HG02943 (cell line): ENCODE measurements around the gene RPS6KA5.
"Not testable (repeated sequence)": the region's sequence is repeated elsewhere in the genome, so short reads cannot be mapped to it uniquely, and the experiment has no call there.

Experiments
- ATAC-seq: cut with Tn5 transposase; IDR thresholded peaks from one replicate; pipeline ENCODE4 v1.9.1; 2021; ENCODE audit warnings: mild to moderate bottlenecking, low read depth, moderate library complexity; ENCODE audit not compliant: unreplicated experiment

RPS6KA5 gene

DNA sequence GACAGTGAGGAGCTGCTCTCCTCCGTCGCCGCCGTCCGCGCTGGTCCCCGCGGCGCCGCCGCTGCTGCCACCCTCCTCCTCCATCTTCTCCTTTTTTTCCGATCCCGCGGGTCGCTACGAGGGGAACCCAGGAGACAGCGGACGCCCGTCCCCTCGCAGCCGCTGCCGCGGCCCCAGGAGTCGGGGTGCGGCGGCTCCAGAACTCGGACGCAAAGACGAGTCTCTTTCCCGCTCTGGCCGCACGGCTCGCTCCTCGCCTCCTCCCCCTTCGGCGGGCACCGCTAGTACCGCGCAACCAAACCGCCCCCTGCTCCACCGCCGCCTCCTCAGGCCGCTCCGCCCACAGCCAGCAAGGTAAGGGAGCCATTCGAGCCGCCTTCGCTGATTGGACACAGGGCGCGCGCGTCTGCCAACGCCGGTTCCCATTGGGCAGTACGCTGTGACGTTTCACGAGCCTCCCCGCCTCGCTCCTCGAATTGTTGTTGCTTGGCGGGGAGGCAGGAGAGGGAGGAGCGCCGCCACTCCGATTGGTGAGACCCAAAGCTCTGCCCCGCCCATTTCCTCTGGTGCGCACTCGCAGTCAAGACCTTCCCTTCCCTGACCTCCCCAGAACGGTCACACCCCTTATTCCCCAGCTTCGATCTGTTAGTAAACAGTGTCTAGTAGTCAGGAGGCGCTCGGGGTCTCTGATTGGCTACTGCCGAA lies at the start of gene RPS6KA5:
TSS of gene RPS6KA5 (minus strand) at position 291 of the 705 bp plus-strand sequence. CDS start at position 84, 207 bp downstream.
- ATAC-seq = peak; percentile 85

- ATAC-seq = no peak
Observed at GRCh38 chr14:91108941-91109611, 48.6 kb upstream of the RPS6KA5 start.

- no peak for ATAC-seq
Observed at GRCh38 chr14:91103116-91103515, 42.7 kb upstream of the RPS6KA5 start.

DNA sequence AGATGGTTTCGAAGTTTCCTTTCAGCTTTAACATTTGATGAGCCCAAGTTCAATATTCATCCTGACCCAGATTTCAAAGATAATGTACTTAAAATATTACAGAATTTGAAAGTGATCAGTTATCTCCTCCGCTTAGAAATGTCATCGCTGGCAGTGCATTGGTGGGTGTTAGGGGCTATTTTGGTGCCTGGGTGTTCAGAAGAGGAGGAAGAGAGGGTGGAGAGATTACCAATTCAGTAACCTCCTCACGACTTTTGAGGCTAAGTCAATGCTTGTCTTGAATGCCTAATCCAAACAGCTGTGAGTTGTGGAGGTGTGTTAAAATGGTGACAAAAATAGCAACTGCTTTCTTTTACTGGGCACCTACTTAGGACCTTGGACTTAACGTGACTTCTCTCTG lies 39.7 kb upstream of the RPS6KA5 start:
- no peak for ATAC-seq

GRCh38 chr14:91098591-91098990 lies 38.1 kb upstream of the RPS6KA5 start:
- ATAC-seq = no peak

- not testable (repeated sequence) for ATAC-seq
Observed at GRCh38 chr14:91097657-91098056, 37.2 kb upstream of the RPS6KA5 start.

- ATAC-seq = no peak
Observed at GRCh38 chr14:91095178-91095577, 34.7 kb upstream of the RPS6KA5 start.

GRCh38 chr14:91094772-91095171 lies 34.3 kb upstream of the RPS6KA5 start:
- ATAC-seq = no peak

DNA sequence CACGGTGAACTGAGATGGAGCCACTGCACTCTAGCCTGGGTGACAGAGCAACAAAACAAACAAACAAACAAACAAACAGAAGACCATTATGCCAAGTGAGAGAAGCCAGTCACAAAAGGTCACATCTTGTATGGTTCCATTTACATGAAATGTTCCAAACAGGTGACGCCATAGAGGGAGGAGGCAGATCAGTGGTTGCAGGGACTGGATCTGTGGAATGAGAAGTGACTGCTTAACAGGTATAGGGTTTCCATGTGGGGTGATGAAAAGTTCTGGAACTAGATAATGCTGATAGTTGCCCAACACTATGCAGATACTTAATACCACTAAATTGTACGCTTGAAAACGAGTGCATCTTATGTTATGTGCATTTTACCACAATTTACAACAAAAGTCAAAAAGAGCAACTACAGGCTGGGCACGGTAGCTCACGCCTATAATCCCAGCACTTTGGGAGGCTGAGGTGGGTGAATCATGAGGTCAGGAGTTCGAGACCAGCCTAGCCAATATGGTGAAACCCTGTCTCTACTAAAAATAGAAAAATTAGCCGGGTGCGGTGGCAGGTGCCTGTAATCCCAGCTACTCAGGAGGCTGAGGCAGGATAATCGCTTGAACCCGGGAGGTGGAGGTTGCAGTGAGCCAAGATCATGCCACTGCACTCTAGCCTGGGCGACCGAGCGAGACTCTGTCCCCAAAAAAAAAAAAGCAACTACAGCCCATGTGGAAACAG lies 33.5 kb upstream of the RPS6KA5 start:
- ATAC-seq = not testable (repeated sequence)

DNA sequence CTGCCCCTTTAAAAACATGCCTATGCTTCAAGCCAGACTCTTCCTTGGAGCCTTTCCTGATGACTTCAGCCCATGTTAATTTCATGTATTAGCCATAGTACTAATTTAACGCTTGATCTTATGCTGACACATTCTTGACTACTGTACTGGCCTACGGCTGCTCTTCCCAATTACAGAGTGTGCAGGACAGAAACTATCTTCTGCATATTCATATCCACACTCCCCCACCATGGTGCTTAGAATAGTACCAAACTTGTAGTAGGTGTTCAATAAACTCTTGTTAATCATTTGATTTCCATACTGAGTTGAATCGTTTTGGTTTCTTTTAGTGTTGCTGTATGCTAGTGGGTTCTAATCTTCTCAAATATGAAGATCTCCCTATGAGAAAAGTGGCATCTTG lies 31.6 kb upstream of the RPS6KA5 start:
- ATAC-seq = no peak

- ATAC-seq = no peak
Observed at GRCh38 chr14:91090743-91091142, 30.3 kb upstream of the RPS6KA5 start.

DNA sequence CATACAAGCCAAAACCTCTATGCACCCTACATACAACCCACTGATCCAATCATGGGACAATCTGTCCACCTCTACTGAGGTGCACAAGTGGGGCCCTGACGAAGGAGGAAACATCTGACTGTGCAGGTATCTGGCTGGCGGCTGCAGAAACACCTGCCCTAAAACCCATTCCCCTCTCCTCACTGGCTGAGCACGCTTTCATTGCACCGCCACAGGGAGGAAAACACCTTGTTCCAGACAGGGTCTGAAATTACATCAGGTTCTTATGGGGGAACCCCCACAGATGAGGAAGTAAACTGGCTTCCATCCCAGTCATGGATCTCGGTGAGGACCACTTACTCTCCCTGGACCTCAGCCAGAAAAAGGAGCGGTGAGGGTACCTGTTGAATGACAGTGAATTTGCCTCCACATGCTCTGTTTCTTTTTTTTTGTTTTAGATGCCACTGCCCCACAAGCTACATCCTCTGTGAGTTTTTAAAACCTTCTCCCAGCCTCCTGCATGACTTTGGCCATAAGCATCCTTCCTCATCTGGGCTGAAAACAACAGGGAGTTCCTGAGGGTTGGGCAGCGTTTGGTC lies 29.6 kb upstream of the RPS6KA5 start:
- ATAC-seq = no peak

GRCh38 chr14:91088585-91089235 lies 28.3 kb upstream of the RPS6KA5 start:
- ATAC-seq = no peak

- ATAC-seq = not testable (repeated sequence)
Observed at GRCh38 chr14:91087470-91087869, 27.0 kb upstream of the RPS6KA5 start.

DNA sequence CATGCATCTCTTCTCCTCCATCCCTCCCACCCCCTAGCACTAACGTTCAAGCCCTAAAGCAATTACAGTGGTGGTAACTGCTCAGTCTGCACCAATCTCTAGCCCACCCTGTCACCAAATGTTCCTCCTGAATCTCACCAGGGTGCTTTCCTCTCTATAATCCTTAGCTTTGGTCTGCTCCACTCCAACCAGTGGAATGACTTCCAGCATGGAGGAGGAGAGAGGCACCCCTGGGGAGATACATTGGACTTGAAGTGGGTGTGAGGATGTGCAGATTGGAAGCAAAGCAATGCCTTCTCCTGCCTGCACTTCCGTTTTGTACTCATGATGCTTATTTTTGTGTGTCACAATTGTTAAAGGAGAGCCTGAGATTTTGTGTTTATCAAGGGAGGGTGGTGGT lies 24.1 kb upstream of the RPS6KA5 start:
- no peak for ATAC-seq

- no peak for ATAC-seq
Observed at GRCh38 chr14:91082282-91082681, 21.8 kb upstream of the RPS6KA5 start.

DNA sequence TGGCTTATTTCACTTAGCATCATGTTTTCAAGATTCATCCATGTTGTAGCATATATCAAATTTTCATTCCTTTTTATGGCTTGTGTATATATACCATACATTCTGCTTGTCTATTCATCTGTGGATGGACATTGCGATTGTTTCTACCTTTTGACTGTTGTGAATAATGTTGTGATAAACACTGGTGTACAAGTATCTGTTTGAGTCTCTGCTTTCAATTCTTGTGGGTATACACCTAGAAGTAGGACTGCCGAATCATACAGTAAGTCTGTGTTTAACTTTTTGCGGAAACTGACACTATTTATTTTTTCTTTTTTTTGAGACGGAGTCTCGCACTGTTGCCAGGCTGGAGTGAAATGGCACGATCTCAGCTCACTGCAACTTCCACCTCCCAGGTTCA lies 19.6 kb upstream of the RPS6KA5 start:
- ATAC-seq = no peak

DNA sequence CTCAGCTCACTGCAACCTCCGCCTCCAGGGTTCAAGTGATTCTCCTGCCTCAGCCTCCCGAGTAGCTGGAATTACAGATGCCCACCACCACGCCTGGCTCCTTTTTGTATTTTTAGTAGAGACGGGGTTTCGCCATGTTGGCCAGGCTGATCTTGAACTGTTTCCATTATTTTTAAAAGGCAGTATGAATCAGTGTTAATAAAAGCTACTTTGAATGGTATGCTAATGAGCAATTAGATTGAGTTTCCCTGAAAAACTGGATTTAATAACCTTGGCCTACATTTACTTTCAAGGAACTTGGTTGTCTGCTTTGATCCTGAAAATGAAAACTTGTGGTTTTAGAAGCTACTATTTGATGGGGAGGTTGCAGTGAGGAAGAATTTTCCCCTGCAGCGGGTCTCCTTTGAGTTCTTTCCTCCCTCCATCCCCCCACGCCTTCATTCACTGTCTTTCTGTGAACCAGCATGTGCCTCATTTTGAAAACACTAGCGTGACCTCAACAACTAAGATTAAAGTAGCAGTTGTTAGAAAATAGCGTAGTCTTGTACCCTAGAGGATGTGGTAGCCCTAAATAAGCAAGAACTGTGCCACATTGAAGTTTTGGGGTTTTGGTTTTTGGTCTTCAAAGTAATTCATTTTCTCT lies 17.8 kb upstream of the RPS6KA5 start:
- ATAC-seq = peak; percentile 61

- no peak for ATAC-seq
Observed at GRCh38 chr14:91075553-91075952, 15.1 kb upstream of the RPS6KA5 start.

DNA sequence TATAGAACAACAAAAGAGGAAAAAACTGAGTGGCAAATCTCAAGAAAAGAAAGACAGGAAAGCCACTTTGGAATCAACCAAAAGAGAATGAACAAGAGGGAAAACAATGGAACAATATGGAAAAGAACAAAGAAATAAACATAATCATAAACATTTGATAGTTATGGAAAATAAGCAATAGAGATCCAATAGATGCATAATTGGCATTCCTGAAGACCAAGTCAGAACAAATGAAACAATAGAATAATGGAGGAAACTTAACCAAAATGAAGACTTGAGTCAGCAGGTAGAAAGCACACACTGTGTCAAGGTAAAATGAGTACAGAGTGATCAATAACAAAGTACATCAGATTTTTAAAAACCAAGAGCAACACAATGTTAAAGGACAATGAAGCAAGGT lies 10.1 kb upstream of the RPS6KA5 start:
- ATAC-seq = no peak
